Neural cell (in vitro differentiated cells): ENCODE data around the gene MIOS.

Experiments
- CTCF ChIP-seq: fragments of 450-650 bp; IDR thresholded peaks from 2 replicates; pipeline ENCODE4 v1.5.1; 2014; ENCODE audit warnings: antibody characterized with exemption, mild to moderate bottlenecking, moderate library complexity; ENCODE audit not compliant: poor library complexity, severe bottlenecking
- EZH2 ChIP-seq: fragments of 200-600, 300-800 bp; shearing (Covaris generic), sonication (generic); IDR thresholded peaks from 2 replicates; pipeline ENCODE4 v1.6.1; 2014; ENCODE audit warnings: antibody characterized with exemption, low read length, borderline replicate concordance, mild to moderate bottlenecking; ENCODE audit not compliant: insufficient read depth, poor library complexity, severe bottlenecking
- POLR2AphosphoS5 ChIP-seq: IDR thresholded peaks from 2 replicates; pipeline ENCODE4 v1.6.1; 2012
- RAD21 ChIP-seq: fragments of 450-650 bp; conservative IDR thresholded peaks from 2 replicates; pipeline ENCODE4 v1.6.1; 2014; ENCODE audit warnings: antibody characterized with exemption, mild to moderate bottlenecking, moderate library complexity
- REST ChIP-seq: IDR thresholded peaks from 2 replicates; pipeline ENCODE4 v1.6.1; 2012; ENCODE audit warnings: borderline replicate concordance

GRCh38 chr7:7584653-7585052 lies 18.0 kb downstream of the MIOS start:
- TF ChIP-seq CTCF (no peak), EZH2 (no peak), POLR2AphosphoS5 (no peak), REST (no peak), RAD21 (no peak)
